ENCODE results near the gene ALDH3A2.

DNA sequence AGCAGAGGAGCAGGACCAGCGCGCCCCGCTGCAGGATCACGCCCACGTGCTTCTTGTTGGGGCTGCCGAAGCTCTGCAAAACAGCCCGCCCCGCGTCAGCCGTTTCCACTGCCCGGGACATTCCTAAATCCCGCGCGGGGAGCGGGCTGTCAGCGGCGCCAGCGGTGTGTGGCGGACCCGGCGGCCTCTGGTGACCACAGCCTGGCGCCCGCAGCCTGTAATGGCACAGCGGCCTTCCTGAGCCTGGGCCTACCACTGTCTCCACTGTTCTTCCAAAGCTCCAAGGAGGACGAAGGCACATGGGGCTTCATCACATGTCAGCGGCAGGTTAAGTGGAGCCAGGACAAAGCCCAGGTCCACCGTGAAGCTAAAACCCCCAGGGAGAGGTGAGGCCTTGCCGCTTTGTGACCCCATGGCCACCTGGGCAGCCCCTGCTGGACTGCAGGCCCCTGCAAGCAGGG, 65.4 kb downstream of the ALDH3A2 start:
- TF ChIP-seq, protein P1, sequence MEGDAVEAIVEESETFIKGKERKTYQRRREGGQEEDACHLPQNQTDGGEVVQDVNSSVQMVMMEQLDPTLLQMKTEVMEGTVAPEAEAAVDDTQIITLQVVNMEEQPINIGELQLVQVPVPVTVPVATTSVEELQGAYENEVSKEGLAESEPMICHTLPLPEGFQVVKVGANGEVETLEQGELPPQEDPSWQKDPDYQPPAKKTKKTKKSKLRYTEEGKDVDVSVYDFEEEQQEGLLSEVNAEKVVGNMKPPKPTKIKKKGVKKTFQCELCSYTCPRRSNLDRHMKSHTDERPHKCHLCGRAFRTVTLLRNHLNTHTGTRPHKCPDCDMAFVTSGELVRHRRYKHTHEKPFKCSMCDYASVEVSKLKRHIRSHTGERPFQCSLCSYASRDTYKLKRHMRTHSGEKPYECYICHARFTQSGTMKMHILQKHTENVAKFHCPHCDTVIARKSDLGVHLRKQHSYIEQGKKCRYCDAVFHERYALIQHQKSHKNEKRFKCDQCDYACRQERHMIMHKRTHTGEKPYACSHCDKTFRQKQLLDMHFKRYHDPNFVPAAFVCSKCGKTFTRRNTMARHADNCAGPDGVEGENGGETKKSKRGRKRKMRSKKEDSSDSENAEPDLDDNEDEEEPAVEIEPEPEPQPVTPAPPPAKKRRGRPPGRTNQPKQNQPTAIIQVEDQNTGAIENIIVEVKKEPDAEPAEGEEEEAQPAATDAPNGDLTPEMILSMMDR (IDR thresholded peaks at IDR 0.05) = no peak
- TF ChIP-seq POLR2AphosphoS5 (IDR thresholded peaks at IDR 0.05; ENCODE audit: low read depth, low read length) = no peak
- TF ChIP-seq, protein P2, sequence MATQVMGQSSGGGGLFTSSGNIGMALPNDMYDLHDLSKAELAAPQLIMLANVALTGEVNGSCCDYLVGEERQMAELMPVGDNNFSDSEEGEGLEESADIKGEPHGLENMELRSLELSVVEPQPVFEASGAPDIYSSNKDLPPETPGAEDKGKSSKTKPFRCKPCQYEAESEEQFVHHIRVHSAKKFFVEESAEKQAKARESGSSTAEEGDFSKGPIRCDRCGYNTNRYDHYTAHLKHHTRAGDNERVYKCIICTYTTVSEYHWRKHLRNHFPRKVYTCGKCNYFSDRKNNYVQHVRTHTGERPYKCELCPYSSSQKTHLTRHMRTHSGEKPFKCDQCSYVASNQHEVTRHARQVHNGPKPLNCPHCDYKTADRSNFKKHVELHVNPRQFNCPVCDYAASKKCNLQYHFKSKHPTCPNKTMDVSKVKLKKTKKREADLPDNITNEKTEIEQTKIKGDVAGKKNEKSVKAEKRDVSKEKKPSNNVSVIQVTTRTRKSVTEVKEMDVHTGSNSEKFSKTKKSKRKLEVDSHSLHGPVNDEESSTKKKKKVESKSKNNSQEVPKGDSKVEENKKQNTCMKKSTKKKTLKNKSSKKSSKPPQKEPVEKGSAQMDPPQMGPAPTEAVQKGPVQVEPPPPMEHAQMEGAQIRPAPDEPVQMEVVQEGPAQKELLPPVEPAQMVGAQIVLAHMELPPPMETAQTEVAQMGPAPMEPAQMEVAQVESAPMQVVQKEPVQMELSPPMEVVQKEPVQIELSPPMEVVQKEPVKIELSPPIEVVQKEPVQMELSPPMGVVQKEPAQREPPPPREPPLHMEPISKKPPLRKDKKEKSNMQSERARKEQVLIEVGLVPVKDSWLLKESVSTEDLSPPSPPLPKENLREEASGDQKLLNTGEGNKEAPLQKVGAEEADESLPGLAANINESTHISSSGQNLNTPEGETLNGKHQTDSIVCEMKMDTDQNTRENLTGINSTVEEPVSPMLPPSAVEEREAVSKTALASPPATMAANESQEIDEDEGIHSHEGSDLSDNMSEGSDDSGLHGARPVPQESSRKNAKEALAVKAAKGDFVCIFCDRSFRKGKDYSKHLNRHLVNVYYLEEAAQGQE (IDR thresholded peaks at IDR 0.05; ENCODE audit: insufficient read depth in 1 of 2, low read depth in 2 of 2, low read length in 1 of 2) = no peak
